Thymus (tissue), 11 donors: ENCODE results near the gene CTTNBP2. TPM values are rescaled to one million over a fixed set of nuclear protein-coding genes. Genes with fewer than 3 reads are reported as not detected.
"Not testable (repeated sequence)": the region's sequence is repeated elsewhere in the genome, so short reads cannot be mapped to it uniquely, and the experiment has no call there.

Source experiments
- DNase-seq, 9 donors: peaks; one replicate each; pipeline ENCODE4 v3.0.0-alpha.2; 2013; ENCODE audit warnings: low spot score in 9 of 9, low read depth in 6 of 9, missing footprints in 1 of 9
- H3K27ac ChIP-seq, 2 donors: one replicate each; pipeline ENCODE4 v1.5.1; 2013; ENCODE audit warnings: control low read depth in 1 of 2, low read depth in 1 of 2, low read length in 1 of 2, mild to moderate bottlenecking in 1 of 2, moderate library complexity in 1 of 2
- H3K27me3 ChIP-seq, 2 donors: one replicate each; pipeline ENCODE4 v1.5.1; 2013; ENCODE audit warnings: low read length in 1 of 2; ENCODE audit not compliant: control insufficient read depth in 2 of 2, insufficient read depth in 1 of 2
- H3K36me3 ChIP-seq, 2 donors: one replicate each; pipeline ENCODE4 v1.5.1; 2013; ENCODE audit warnings: low read length in 1 of 2, mild to moderate bottlenecking in 1 of 2, moderate library complexity in 1 of 2; ENCODE audit not compliant: control insufficient read depth in 2 of 2, insufficient read depth in 2 of 2
- H3K4me1 ChIP-seq, 2 donors: one replicate each; pipeline ENCODE4 v1.5.1; 2013; ENCODE audit warnings: low read length in 2 of 2; ENCODE audit not compliant: control insufficient read depth in 2 of 2, insufficient read depth in 2 of 2
- H3K4me3 ChIP-seq, 2 donors: one replicate each; pipeline ENCODE4 v1.5.1; 2013; ENCODE audit warnings: low read length in 2 of 2, control low read depth in 1 of 2, mild to moderate bottlenecking in 1 of 2
- H3K9me3 ChIP-seq, 2 donors: one replicate each; pipeline ENCODE4 v1.5.1; 2013; ENCODE audit warnings: low read length in 1 of 2, mild to moderate bottlenecking in 1 of 2; ENCODE audit not compliant: control insufficient read depth in 2 of 2, insufficient read depth in 1 of 2
- whole genome bisulfite sequencing: extraction: QIAGEN DNeasy Blood & Tissue Kit; methylation state at CpG from one replicate; pipeline ENCODE4 v1.1.7; 2013; 5-methylcytosine and 5-hydroxymethylcytosine counted together
- polyA plus RNA-seq: library from polyadenylated mRNA; stranded (reverse); fragments of 200-250 nt; gene quantifications from one replicate; pipeline ENCODE4 v1.2.3, GENCODE V29; 2013
- total RNA-seq: library from RNA; stranded (reverse); fragments of 120-200 nt; gene quantifications from one replicate; pipeline ENCODE4 v1.2.4, GENCODE V29; 2013
- donor health status: healthy.

CTTNBP2 gene
- total and polyA plus RNA-seq, 2 donors, result 0.82 to 0.94 TPM

- Histone ChIP-seq H3K4me1 (no peaks in the 10 kb centered on the region), H3K36me3 (no peaks in the 10 kb centered on the region), H3K27me3 (no peaks in the 10 kb centered on the region), H3K9me3 (no peaks in the 10 kb centered on the region), H3K27ac (no peak overlapping the region), H3K4me3 (no peak overlapping the region)
- DNase-seq, result no peak
- 79% methylated on average over 7 of the region's 7 CpGs for WGBS
Measured at GRCh38 chr7:117728890-117729624, 144.2 kb downstream of the CTTNBP2 start.

- no peak for DNase-seq
- Histone ChIP-seq H3K4me3 (no peak overlapping the region), H3K27me3 (no peaks in the 10 kb centered on the region), H3K9me3 (no peaks in the 10 kb centered on the region), H3K36me3 (no peaks in the 10 kb centered on the region), H3K4me1 (no peaks in the 10 kb centered on the region), H3K27ac (no peak overlapping the region)
- 96% methylated on average over 3 of the region's 3 CpGs for WGBS
Measured at GRCh38 chr7:117724898-117725297, 148.3 kb downstream of the CTTNBP2 start.

- DNase-seq, result no peak
- H3K4me1 ChIP-seq, result peaks cover 0 to 4% of the 10 kb centered on the region in 2 donors
- no peak overlapping the region for H3K4me3 ChIP-seq
- H3K9me3 ChIP-seq, result no peaks in the 10 kb centered on the region
- no peaks in the 10 kb centered on the region for H3K27me3 ChIP-seq
- 80% methylated on average over 3 of the region's 3 CpGs for WGBS
- no peak overlapping the region for H3K27ac ChIP-seq
- no peaks in the 10 kb centered on the region for H3K36me3 ChIP-seq
Measured at GRCh38 chr7:117719377-117719776, 153.9 kb downstream of the CTTNBP2 start.

GRCh38 chr7:117718116-117718835, 155.0 kb downstream of the CTTNBP2 start:
- Histone ChIP-seq H3K36me3 (no peaks in the 10 kb centered on the region), H3K27ac (no peak overlapping the region), H3K9me3 (no peaks in the 10 kb centered on the region), H3K27me3 (no peaks in the 10 kb centered on the region), H3K4me1 (peaks cover 0 to 4% of the 10 kb centered on the region in 2 donors), H3K4me3 (no peak overlapping the region)
- 93% methylated on average over 6 of the region's 6 CpGs for WGBS
- no peak for DNase-seq

GRCh38 chr7:117717357-117717756, 155.9 kb downstream of the CTTNBP2 start:
- no peak for DNase-seq
- Histone ChIP-seq H3K4me1 (peaks cover 0 to 8% of the 10 kb centered on the region in 2 donors), H3K27me3 (no peaks in the 10 kb centered on the region), H3K9me3 (no peaks in the 10 kb centered on the region), H3K36me3 (no peaks in the 10 kb centered on the region), H3K4me3 (no peak overlapping the region), H3K27ac (no peak overlapping the region)
- WGBS, result 97% methylated on average over 2 of the region's 2 CpGs

GRCh38 chr7:117716707-117717299, 156.4 kb downstream of the CTTNBP2 start:
- Histone ChIP-seq H3K27me3 (no peaks in the 10 kb centered on the region), H3K27ac (no peak overlapping the region), H3K36me3 (no peaks in the 10 kb centered on the region), H3K4me3 (no peak overlapping the region), H3K9me3 (no peaks in the 10 kb centered on the region), H3K4me1 (peaks cover 0 to 8% of the 10 kb centered on the region in 2 donors)
- DNase-seq, result no peak
- WGBS, result 98% methylated on average over 4 of the region's 5 CpGs

GRCh38 chr7:117715784-117716445, 157.3 kb downstream of the CTTNBP2 start:
- H3K27ac ChIP-seq, result no peak overlapping the region
- peak in 8 of 9 donors; percentile 35 to 75 (median 46) for DNase-seq
- H3K4me3 ChIP-seq, result no peak overlapping the region
- no peaks in the 10 kb centered on the region for H3K9me3 ChIP-seq
- no peaks in the 10 kb centered on the region for H3K27me3 ChIP-seq
- H3K4me1 ChIP-seq, result peaks cover 0 to 8% of the 10 kb centered on the region in 2 donors
- WGBS, result 81% methylated on average over 3 of the region's 3 CpGs
- no peaks in the 10 kb centered on the region for H3K36me3 ChIP-seq

- no peak for DNase-seq
- H3K4me3 ChIP-seq, result no peak overlapping the region
- WGBS, result 93% methylated on average over 1 of the region's 1 CpG
- H3K27ac ChIP-seq, result no peak overlapping the region
- H3K4me1 ChIP-seq, result peaks cover 0 to 10% of the 10 kb centered on the region in 2 donors
- no peaks in the 10 kb centered on the region for H3K36me3 ChIP-seq
- H3K9me3 ChIP-seq, result no peaks in the 10 kb centered on the region
- H3K27me3 ChIP-seq, result no peaks in the 10 kb centered on the region
Measured at GRCh38 chr7:117711556-117711955, 161.7 kb downstream of the CTTNBP2 start.

GRCh38 chr7:117708173-117708572, 165.1 kb downstream of the CTTNBP2 start:
- WGBS, result 70% methylated on average over 4 of the region's 4 CpGs
- not testable (repeated sequence) for H3K4me1 ChIP-seq, H3K9me3 ChIP-seq

More at GRCh38 chr7:117708173-117708572, 165.1 kb downstream of the CTTNBP2 start:
- not testable (repeated sequence) for H3K36me3 ChIP-seq, H3K27me3 ChIP-seq, H3K27ac ChIP-seq, H3K4me3 ChIP-seq, DNase-seq
